GM21576 (cell line): ENCODE results near the gene ME1.
"Not testable (repeated sequence)": the region's sequence is repeated elsewhere in the genome, so short reads cannot be mapped to it uniquely, and the experiment has no call there.

Source experiments
- ATAC-seq: cut with Tn5 transposase; IDR thresholded peaks from one replicate; pipeline ENCODE4 v1.9.1; 2021; ENCODE audit warnings: mild to moderate bottlenecking, moderate library complexity; ENCODE audit not compliant: unreplicated experiment

ME1 gene

DNA sequence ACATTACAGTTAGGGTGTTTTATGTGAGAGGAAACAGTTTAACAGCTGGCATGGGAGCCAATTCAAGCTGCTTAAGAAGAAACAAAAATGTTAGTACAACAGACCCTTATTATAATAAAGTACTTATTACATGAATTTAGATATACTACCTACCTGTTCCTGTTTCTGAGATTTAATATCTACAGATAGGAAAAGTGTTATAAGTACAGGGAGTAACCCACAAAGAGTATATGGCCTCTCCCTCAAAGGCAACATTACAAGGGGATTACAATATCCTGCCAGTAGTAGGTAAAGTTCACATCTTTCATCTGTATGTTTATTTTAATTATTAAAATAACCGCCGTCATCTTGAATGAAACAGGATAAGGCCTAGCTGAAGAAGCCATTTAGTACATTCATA, 1.8 kb upstream of the ME1 start:
- no peak for ATAC-seq

DNA sequence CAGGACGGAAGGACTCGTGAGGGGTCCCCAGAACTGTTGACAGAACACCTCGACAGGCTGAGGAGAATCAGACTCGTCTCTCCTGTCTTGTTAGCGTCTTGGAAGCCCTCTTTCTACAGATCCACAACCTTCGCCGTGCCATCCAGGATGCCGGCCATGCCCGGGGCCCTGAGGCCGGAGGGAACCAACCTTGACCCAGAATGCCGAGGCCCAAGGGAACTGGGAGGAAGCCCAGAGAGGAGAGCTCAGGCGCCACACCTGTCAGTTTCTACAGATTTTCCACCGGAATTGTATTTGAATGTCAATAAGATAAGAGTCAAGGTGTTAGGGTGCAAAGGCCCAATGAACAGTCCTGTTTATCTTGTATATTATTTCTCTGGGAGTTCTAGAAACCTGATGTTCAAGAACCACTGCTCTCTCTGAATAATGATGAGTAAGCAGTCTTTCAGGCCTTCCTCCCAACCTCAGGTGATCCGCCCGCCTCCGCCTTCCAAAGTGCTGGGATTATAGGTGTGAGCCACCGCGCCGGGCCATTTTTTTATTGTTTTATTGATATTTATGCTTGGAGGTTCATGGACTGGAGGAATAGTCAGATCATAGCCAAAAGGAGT, 799 bp upstream of the ME1 start:
- no peak for ATAC-seq

DNA sequence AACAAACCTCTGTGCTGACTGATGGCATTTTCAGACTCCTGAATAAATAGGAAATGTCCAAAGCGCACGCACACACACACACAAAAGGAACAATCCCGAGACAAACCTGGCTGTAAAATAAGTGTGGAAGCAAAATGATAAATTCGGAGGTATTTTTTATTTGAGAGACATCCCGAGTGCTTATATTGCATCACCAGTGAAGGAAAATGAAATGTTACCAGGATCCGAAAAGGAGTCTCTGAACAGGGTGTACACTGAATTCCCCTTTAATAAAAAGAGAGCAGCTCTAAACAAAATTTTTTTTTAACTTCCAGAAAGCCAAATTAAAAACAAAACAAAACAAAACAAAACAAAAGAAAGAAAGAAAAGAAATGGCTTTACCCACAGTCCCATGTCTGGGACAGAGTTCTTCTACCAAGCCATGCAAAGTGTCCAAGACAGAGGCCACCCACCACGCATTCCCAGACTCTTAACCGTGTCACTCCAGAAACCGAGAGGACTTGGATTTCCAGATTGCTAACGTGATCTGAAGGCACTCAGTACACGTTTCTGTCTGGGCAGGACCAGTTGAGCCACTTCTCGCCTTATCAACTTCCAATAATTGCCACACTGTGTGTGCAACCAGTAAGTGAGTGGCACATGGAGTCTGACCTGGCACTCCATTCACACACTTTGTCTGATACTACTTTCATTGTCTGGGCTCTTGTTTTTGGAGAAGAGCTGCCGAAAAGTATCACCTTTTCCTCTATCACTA, 817 bp downstream of the ME1 start:
- ATAC-seq = no peak

DNA sequence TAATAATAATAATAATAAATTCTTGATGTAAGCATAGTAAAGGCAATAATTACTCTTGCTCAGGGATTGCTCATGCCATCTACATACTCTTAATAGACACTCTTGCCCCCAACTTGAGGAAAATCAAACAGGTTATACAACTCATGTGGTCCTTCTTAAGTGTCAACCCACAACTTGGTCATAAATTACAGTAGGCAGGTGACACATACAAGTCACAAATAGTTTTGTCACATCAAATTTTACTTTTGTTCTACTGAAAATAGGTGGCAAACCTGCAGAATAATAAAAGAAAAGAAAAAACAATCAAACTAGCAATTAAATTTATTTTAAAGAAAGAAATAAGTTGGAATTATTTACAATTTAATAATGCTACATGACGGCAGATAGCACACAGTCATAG, 1.6 kb downstream of the ME1 start:
- no peak for ATAC-seq

DNA sequence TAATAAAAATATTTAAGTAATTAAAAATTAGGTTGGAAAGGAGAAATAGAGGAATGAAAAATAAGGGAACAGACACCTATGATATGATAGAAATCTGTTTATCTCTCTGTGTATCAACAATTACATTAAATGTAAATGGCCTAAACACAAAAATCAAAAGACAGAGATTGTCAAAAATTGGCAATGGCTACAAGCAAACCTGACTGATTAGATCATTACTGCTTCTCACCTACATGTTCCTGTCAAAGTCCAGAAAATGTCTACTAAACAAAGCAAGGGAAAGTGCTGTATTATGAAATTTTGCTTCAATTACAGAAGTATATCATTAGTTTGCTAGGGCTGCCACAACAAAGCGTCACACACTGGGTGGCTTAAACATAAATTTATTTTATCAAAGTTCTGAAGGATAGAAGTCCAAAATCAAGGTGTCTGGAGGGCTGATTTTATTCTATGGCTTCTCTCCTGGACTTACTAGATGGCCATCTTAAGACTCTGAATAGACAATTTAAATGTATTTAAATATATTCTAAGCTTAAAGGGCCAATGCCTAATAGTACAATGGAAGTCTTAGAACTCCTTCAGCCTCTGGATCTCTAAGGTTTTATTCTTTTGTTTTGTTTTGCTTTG, 6.3 kb downstream of the ME1 start:
- no peak for ATAC-seq

DNA sequence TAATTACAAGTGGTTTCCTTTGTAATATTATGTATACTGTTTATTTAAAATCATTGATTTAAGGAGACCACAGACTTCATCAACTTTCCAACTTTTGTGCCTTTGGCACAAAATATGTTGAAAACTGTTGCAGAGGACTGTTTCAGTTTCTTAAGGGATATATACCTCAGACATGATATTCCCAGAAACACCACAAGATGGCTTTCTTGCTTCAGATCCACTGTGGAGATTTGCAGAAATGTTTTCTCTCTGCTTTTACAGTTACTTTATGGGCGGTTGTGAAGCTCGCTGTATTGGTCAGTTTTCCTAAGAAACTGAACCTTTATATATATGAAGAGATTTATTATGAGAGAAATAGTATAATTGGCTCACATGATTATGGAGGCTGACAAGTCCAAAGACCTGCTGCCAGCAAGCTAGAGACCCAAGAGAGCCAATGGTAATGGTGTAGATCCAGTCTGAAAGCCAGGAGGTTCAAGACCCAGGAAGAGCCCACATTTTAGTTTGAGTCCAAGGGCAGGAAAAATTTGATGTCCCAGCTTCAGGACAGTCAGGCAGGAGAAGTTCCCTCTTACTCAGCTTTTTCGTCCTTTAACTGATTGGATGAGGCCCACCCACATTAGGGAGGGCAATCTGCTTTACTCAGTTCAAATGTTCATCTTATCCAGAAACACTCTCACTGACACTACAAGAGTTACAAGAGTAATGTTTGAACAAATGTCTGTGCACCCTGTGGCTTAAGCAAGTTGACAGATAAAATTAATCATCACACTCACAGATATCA, 12.8 kb downstream of the ME1 start:
- ATAC-seq = no peak

DNA sequence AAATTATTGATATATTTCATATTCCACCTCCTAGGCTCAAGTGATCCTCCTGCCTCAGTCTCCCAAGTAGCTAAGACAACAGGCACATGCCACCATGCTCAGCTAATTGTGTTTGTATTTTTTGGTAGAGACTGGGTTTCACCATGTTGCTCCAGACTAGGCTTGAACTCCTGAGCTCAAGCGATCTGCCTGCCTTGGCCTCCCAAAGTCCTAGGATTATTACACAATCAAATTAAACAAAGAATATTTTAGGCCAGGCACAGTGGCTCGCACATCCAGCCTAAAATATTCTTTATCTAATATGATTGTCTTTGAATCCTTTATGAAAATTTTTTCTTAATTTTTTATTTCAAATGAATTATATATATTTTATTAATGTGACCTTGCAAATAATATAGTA, 17.8 kb downstream of the ME1 start:
- no peak for ATAC-seq

DNA sequence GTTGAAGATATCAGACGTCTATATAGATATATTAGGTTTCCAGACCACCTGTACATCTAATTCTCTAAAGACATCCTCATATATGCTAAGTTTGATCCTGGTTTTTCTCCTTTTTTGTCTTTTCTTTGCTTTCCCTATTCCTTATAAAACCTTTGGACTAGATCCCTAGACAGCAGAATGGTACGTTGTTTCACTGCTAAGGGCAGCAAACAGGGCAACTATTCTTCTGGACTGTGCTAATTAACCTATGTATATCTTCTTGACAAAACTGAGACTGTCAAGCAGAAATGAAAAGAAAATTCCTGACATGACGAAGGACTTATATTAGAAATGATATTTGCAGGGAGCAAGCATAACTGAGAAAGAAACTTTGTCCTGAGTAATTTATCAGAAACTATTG, 19.1 kb downstream of the ME1 start:
- ATAC-seq = no peak

DNA sequence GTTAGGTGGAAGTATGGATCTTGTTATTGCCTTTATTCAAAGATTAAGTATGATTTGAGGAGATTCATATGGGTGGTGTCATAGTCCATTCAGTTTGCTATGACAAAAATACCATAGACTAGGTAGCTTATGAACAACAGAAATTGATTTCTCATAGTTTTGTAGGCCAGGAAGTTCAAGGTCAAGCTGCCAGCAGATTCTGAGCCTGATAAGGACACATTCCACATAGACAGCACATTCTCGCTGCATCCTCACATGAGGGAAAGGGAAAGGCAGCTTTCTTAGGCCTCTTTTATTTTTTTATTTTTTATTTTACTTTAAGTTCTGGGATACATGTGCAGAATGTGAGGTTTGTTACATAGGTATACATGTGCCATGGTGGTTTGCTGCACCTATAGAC, 27.7 kb downstream of the ME1 start:
- no peak for ATAC-seq

DNA sequence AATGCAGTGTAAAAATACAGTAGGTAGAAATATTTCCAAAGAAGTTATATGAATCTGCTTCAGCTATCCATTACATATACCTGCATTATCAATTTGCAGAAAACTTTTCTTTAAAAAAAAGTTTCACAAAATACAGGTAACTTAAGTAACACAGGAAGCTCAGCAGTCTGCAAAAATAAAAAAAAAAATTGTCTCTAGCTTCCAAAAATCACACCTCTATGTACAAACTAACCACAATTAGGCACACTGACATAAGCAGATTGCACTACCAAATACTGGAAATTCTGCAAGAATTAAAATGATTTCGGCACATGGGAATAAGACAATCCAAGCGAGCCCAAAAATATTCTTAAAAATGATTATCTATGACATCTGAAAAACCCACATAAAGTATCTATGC, 41.2 kb downstream of the ME1 start:
- no peak for ATAC-seq

DNA sequence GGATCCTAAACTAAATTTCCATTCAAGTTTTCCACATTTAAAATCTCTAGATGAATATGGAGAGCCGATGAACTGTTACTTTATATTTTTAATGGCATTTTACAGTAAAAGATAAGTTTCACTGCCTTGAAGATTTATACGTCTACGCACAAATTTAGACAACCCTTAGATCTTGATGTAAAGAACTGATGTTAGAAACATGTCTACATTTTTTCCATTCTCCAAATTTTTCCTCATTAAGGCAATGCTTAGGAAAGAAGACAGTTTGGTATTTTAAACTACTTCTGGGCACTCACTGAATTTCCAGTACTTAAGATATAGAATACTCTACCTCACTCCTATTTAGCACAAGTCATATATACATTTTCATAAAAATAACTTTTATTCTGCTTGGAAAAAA, 45.4 kb downstream of the ME1 start:
- ATAC-seq = no peak

DNA sequence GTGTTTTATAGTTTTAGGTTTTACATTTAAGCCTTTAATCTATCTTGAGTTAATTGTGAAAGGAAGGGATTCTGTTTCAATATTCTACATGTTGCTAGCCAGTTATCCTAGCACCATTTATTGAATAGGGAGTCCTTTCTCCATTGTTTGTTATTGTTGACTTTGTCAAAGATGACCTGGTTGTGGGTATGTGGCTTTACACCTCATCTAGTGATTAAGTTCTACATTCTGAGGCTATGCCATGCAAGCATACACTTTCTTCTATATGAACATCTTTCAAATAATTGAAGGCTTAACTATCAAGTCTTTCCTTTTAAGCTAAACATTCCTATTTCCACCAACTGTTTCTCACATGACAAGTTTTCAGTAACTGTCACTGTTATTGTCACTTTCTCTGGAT, 46.1 kb downstream of the ME1 start:
- no peak for ATAC-seq

DNA sequence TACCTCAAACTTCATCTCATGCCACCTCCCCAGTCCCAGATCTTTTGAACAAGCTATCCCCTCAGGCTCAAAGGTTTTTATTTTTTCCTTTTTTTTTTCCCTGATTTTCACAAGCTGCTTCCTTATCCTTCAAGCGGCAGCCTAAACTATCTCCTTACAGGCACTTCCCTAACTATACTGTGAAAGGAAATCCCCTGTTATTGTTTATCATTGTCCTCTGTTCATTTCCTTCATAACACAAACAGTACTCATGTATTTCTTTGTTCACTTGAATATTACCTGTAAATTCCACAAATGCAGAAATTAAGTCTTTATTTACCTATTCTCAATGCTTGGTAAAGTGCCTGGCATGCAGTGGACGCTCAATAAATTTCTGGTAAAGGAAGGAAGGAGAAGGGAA, 48.9 kb downstream of the ME1 start:
- no peak for ATAC-seq

DNA sequence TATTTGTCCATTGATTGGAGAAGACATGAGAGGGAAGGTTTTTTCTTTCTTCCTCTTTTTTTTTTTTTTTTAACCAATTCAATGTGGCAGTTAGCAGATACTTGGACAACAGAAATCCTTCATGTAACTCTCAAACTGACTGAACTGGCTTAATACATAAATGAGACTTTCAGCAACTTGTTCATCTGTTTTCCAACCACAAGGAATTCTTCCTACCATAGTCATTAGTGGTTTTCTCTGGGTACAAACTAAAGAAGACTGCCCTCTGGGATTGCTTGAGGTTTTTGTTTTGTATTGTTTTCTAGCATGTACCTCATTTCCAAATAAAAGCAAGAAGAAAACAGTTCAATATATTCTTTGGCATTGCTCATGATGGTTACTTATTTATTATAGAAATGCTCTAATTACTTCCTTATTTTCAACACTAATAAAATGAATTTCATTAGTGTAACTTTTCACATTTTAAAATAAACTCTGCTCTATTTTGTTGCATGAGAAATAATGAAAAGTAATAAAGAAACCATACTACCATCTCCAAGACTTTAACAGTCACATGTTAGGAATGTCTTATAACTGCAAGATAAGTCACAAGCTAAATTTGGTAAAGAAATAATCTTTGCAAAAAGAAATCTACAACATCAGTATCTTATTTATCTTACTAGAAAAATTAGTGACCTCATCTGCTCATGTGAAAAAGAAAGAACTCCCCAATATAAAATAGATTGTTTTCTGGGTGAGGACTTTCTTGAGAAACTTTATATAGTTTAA, 52.0 kb downstream of the ME1 start:
- no peak for ATAC-seq

DNA sequence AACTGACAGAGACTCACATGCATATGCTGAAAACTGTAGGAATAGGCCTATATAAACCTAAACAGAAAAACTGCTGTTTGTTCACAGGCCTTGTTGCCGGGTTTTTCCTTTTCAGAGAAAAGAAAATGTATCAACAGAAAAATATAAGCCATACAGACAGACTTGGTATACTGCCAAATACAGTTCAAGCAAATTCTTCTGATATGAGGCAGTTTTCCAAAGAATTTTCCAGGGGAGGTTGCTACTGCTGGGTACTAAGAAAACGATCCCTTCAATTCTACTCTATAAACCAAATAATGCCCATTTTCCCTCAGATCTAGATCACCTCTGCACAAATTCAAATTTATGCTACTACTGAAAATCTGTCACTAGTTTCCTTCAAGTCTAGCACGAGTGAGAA, 59.4 kb downstream of the ME1 start:
- no peak for ATAC-seq

DNA sequence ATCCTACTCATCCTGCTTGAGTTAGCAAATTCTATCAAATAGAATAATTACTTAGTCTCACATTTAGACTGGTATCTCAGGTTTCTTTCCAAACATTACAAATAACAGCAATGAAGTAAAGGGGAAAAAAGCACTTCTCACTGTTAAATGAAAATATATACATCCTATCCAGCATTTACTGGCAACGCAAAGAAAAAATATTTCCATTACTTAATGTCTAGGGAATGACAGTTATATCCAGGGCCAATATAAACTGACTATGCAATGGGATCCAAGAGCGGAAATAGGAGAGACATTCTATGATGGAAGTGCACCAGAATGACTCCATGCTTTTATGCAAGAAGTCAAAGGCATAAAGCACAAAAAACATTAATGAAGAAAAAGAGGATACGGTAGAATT, 60.3 kb downstream of the ME1 start:
- ATAC-seq = no peak

DNA sequence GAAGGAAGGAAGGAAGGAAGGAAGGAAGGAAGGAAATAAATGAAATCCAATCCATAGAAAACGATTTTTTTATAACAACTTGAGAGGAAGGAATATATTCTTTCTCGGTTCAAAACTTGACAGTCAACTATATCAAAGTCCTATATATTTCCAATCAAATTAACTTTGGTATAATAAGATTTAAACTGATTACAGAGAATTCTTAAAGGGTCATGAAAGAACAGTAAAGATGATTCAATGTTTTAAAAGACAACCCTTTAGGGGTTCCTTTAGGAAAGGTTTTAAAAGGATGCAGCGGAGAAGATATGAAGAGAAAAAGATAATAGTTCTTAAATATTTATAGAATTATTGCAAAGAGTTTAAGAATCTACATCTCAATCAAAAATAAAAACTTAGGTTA, 61.2 kb downstream of the ME1 start:
- ATAC-seq = no peak

DNA sequence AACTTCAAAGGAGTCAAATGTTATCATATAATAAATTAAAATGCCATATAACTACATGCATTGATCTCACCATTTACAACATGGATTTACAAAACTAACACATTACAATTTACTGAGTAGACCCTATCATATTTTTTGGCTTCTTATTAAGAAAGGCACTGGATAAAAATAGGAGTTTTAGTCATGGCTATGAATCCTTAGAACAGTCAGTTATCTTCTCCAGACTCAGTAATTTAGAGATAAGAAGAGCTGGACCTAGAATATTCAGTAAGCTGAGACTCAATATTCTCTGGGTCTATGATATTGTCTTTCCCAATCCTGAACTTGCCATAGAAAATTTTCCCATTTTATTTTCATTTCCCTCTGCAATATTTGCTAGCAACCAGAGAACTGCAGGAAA, 62.3 kb downstream of the ME1 start:
- ATAC-seq = no peak

DNA sequence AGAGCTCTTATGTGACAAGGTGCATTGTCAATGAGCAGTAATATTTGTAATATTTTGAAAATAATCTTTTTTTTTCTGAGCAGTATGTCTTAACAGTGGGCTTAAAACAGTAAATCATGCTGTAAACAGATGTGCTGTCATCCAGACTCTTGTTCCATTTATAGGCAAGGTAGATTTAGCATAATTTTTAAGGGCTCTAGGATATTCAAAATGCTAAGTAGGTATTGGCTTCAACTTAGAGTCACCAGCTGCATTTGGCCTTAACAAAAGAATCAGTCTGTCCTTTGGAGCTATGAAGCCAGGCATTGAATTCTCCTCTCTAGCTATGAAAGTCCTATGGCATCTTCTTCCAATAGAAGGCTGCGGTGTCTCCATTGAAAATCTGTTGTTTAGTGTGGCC, 63.7 kb downstream of the ME1 start:
- ATAC-seq = no peak

DNA sequence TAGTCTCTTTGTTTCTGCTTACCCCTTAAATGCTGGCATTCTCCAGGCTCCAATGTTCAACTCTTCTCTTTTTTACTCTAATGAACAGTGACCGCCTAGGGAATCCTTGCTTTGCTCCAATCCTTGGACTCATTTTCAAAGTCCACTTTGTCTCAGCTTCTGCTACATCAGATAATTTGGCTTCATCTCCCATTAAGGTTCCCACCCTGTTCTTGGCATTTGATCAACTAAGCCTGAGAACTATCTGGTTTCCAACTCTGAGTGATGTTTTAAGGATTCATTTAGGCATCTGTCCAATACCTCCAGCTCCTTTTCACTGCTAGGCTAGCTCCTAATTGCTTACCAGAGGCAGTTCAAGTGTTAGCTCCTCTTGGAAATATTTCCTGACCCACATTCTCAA, 64.9 kb downstream of the ME1 start:
- no peak for ATAC-seq

DNA sequence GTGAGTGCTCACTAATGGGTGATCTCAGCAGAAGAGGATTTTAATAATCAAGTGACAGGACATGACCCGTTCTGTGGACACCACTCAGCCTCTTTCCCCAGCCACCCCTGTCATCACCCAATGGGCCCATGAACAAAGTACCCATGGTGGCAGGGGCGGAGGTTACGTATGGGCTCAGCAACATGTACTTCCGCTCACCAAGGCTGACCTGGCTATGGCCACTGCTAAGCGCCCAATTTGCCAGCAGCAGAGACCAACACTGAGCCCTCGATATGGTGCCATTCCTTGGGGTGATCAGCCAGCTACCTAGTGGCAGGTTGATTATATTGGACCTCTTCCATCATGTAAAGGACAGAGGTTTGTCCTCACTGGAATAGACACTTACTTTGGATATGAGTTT, 68.5 kb downstream of the ME1 start:
- ATAC-seq = not testable (repeated sequence)
